Subcutaneous adipose tissue (tissue), 4 donors: ENCODE measurements around the gene MGP. TPM values are rescaled to one million over a fixed set of nuclear protein-coding genes. Genes with fewer than 3 reads are reported as not detected.

ENCODE experiments used
- total RNA-seq, 4 donors: library from RNA; depleted of rRNA; stranded (reverse); fragments of >200 nt; gene quantifications; one replicate each; pipeline ENCODE4 v1.1.0, GENCODE V29; 2016
- TF ChIP-seq, protein P1 (sequence below): fragments of 450-650 bp; IDR thresholded peaks from one replicate; pipeline ENCODE4 v1.5.1; 2016; ENCODE audit warnings: low read depth, mild to moderate bottlenecking, control low read depth, antibody characterized with exemption, moderate library complexity

Gene MGP
- total RNA-seq, 4 donors from 2014 or later, result 192 to 366 (median 221) TPM

- TF ChIP-seq, protein P1, sequence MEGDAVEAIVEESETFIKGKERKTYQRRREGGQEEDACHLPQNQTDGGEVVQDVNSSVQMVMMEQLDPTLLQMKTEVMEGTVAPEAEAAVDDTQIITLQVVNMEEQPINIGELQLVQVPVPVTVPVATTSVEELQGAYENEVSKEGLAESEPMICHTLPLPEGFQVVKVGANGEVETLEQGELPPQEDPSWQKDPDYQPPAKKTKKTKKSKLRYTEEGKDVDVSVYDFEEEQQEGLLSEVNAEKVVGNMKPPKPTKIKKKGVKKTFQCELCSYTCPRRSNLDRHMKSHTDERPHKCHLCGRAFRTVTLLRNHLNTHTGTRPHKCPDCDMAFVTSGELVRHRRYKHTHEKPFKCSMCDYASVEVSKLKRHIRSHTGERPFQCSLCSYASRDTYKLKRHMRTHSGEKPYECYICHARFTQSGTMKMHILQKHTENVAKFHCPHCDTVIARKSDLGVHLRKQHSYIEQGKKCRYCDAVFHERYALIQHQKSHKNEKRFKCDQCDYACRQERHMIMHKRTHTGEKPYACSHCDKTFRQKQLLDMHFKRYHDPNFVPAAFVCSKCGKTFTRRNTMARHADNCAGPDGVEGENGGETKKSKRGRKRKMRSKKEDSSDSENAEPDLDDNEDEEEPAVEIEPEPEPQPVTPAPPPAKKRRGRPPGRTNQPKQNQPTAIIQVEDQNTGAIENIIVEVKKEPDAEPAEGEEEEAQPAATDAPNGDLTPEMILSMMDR, result no peak
Observed at GRCh38 chr12:14913381-14913781, 27.7 kb upstream of the MGP start.

- TF ChIP-seq, protein P1, result no peak
Observed at GRCh38 chr12:14911131-14911530, 25.5 kb upstream of the MGP start.

DNA sequence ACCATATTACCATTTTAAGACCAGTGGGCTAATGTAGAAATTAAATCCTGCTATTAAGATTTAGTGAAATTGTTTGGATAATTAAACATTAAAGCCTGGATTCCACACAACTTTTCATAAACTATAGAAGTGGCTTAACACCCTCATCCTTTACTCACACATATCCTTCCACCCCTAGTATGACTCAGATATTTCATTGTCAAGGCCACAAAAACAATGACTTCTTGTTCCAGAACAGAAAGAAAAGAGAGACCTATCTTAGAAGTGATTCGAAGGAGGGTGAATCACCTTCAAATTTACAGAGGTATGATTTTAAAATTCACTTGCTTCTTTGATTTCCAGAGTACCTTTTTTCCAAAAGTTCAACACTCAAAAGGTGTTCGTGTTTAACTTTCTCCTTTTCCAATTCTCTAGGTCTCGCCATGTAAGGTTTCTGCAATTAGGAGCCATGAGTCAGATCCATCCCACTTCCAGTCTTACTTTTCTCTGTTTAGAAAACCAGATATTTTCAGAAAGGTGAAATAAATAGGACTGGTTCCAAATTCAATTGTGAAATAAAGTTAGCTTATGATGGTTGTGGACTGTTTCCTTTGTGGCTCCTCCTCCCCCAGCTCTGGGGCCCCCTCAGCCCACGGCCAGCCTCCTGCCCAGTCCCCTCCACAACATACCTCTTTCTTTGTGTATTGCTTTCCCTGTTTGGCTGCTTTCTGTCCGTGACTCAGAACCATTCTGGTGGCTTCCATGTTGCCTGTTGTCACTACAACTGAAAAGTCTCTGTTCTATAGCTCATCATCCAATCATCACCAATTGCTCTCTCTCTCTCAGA lies 24.6 kb upstream of the MGP start:
- TF ChIP-seq, protein P1, result no peak

- TF ChIP-seq, protein P1, result no peak
Observed at GRCh38 chr12:14907953-14908352, 22.3 kb upstream of the MGP start.

DNA sequence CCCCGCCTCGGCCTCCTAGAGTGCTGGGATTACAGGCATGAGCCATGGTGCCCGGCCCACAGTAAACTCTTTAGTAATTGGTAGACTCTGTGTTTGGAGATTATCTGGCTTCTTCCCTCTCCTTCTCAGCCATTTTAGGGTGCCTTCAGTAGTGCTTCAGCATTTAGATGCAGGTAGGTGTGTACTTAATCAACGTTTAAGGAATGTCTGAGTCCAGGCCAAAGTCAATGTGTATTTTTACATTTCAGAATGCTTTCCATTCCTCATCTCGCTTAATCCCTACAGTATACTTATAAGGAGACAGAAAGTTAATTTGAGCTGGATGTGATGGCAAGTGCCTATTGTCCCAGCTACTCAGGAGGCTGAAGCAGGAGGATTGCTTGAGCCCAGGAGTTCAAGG lies 20.5 kb upstream of the MGP start:
- TF ChIP-seq, protein P1, result no peak

DNA sequence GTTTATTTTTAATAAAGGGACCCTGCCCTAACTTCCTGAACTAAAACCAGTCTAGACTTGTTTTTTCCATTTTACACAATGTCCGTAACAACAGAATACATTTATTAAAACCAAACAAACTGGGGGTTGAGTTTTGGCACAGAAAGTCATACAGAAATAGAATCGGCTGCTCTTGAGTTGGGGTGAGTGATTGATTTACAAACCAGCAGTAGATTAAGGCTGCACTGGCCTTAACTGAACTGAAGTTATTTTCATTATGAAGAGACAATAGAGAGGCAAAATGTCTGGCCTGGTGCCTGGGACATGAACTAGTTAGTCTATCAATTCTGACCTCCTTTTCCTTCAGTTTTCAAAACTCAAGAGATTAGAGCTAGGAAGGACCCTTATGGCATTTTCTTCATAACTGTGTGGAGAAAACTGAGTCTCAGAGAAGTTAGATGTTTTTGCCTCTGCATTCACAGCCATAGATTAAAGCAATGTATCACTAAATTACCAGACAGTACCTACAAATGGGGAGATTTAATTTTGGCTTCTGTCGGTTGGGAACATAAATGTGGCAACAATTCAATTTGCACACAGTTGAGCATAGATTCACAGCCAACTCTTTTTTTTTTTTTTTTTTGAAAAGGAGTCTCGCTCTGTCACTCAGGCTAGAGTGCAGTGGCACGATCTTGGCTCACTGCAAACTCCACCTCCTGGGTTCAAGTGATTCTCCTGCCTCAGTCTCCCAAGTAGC lies 19.8 kb upstream of the MGP start:
- TF ChIP-seq, protein P1, result no peak

DNA sequence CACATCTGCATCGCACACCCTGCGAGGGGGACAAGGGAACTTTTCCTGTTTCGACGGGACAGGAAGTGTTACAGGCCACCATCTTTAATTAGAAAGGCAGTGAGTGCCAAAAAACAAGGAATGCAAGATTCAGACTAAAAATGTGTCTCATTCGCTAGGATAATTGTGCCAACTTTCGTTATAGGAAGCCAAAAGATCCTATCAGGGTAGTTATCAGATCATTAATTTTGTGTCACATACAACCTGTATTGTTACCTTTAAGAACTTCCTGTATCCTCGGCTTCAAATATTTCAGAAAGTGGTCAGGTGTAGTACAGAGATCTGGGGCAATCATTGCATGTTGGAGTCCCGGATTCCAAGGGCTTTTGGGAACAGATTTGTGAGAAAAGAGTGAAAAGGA lies 19.2 kb upstream of the MGP start:
- TF ChIP-seq, protein P1, result no peak
